ENCODE data around the gene ARRB1.
"Not testable (repeated sequence)": the region's sequence is repeated elsewhere in the genome, so short reads cannot be mapped to it uniquely, and the experiment has no call there.

Gene ARRB1

DNA sequence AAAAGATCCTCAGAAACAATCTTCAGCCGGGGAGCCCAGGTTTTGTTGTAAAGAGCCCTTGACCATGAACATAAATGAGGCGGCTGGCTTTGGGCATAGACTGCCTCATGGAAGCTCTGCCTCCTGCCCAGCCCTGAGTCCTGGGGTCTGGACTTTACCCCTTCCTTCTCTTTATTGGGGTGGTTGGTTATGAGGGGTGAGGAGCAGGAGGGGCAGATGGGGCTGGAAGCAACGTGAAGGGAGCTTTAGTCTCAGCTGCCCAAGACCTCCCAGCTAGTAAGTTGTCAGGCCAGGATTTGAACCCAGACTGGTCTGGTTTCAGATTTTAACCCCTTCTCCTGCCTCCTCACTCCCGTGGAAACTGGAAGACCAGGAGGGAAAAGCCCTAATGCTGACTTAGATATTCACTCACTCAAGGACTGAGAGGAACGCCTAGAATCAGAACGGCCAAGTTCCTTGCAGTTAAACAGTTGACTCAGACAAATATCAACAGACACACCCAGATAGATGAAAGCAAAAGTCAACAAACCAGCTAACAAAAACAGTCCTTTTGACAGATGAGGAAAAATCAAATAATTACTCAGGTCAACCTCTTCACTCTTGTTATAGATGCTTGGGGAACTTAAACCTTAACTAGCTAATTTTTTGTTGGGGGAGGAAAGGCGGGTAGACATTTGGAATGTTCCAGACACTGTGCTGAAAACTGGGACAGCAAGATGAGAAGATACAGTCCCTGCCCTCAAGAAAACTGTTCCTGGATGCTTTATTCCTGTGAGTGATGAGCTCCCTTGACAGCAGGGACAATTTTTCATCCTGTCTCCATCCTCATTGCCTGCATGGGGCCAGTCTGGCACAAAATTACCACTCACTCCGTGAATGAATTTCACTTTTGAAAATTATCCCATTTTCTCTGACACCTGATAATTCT lies 20.8 kb upstream of the ARRB1 start:
- no peak for DNase-seq (ENCODE audit: extremely low read depth in 1 of 2, low read depth in 1 of 2)

DNA sequence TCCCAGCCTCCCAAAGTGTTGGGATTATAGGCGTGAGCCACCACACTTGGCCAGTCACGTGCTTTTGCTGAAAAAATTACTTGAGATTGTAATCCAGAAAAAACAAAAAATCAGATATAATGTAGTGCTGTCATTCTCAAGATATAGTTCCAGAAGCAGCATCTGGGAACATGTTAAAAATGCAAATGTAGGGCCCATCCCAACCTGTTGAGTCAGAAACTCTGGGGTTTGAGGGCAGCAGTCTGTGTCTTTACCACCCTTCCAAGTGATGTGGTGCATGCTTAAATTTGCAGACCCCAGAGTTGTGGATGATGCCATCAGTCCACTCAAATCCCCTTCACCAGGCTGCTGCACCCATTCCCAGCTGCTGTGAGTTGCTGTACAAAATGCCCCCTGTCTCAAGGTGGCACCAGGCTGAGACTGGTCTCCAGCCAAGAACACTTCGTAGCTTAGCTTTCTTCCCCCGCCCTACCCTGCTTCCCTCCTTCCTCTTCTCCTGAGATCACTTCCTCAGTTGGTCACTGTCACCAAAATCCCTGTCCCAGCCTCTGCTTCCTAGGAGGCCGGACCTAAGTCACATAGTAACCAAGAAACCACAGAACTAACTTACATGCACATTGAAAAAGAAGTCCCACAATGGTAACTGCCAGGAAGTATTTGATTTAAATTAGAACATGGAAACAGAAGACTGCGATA lies 18.2 kb upstream of the ARRB1 start:
- no peak for DNase-seq (ENCODE audit: extremely low read depth in 1 of 2, low read depth in 1 of 2)

DNA sequence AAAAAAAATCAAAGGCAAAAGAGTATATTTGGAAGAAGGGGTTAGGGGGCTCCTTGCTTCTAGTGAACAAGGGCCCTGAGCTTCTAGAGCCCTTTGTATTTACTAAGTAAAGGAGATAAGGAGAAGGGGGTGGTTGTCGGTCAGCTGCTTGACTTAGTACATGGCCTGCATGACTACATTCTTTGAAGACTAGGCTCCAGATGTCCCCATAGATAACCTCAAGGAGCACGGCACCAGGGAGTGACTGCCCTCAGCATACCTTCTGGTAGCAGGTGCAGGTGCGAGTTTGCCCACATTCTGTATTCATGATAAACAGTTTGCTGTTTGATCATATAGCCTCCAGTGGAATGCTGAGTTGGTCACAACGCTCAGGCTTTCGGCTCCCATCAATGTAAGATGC lies 15.4 kb upstream of the ARRB1 start:
- DNase-seq (ENCODE audit: extremely low read depth in 1 of 2, low read depth in 1 of 2): not testable (repeated sequence)

GRCh38 chr11:75365711-75366181 lies 14.3 kb upstream of the ARRB1 start:
- no peak for DNase-seq (ENCODE audit: extremely low read depth in 1 of 2, low read depth in 1 of 2)

DNA sequence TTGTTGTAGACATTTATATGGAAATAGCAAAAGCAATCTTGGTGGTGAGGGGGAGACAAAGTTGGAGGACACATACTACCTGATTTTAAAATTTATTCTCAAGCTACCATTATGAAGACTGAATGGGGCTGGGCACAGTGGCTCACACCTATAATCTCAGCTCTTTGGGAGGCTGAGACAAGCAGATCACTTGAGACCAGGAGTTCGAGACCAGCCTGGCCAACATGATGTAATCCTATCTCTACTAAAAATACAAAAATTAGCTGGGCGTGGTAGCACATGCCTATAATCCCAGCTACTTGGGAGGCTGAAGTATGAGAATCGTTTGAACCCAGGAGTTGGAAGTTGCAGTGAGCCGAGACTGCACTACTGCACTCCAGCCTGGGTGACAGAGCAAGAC lies 10.8 kb upstream of the ARRB1 start:
- DNase-seq (ENCODE audit: extremely low read depth in 1 of 2, low read depth in 1 of 2): not testable (repeated sequence)

GRCh38 chr11:75356613-75357012 lies 5.2 kb upstream of the ARRB1 start:
- DNase-seq (ENCODE audit: extremely low read depth in 1 of 2, low read depth in 1 of 2): no peak

- no peak for DNase-seq (ENCODE audit: extremely low read depth in 1 of 2, low read depth in 1 of 2)
Measured at GRCh38 chr11:75355051-75355450, 3.6 kb upstream of the ARRB1 start.

- DNase-seq (ENCODE audit: extremely low read depth in 1 of 2, low read depth in 1 of 2): no peak
Measured at GRCh38 chr11:75352588-75353206, 1.2 kb upstream of the ARRB1 start.

DNA sequence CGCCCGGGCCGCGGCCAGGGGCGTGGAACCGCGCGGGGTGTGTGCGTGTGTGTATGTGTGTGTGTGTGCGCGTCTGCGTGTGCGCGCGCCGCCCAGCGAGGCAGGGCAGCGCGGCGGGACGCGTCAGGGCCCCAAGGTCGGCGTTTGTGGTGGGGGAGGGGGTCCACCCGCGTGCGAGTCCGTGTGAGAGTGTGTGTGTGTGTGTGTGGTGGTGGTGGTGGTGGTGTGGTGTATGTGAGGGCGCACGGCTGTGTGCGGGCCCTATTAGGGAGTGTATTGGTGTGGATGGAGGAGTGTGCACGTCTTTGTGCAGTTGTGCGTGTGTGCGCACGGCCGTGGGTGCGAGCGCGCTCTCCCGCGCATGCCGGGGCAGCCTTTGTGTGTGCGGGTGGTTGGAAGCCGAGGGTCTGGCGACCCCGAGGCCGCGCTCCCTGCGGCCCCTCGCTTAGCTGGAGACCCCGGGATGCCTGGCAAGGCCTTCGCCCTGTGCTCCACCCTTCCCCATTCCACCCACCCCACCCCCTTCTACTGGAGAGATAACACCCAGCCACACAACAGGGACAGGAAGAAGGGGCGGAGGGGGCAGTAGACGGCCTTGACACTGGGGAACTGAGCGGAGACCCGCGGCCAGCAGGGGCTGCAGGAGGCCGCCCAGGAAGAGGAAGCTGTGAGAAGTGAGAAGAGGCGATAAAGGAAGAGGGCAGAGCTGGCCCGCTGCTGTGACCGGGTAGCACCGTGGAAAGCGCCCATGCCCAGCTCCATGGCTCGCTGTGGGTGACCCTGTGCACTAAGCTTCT lies 528 bp upstream of the ARRB1 start:
- peak in 1 of 2 donors; percentile 35 for DNase-seq (ENCODE audit: extremely low read depth in 1 of 2, low read depth in 1 of 2)

- DNase-seq (ENCODE audit: extremely low read depth in 1 of 2, low read depth in 1 of 2): peak in 1 of 2 donors; percentile 21
Measured at GRCh38 chr11:75350743-75351540, 519 bp downstream of the ARRB1 start.

DNA sequence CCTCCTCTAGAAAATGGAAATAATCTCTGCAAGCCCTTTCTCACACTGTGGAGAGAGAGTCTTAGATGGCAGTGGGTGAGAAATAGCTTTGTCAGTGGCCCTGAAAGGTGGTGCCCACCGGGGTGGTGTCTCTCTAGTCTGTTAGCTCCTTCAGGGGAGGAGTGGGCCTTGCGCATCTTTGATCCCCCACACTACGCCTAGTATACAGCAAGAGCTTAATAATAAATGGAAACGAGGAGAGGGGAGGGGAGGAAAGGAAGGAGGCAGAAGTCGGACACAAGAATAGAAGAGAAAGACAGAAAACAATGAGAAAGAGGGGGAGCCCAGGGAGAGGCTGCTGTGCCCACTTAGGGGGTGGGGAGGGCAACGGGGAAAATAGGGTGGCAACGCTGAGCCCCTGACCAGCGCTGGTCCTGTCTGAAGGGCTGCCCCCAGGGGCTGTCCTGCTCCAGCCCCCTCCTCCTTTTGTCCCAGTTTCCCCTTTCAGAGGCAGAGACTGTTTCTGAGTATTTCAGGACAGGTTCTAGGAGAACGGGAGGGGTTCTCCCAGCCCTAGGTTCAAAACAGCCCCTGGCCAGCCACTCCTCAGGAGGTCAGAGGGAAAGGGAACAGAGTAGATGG lies 1.2 kb downstream of the ARRB1 start:
- no peak for DNase-seq (ENCODE audit: extremely low read depth in 1 of 2, low read depth in 1 of 2)

DNA sequence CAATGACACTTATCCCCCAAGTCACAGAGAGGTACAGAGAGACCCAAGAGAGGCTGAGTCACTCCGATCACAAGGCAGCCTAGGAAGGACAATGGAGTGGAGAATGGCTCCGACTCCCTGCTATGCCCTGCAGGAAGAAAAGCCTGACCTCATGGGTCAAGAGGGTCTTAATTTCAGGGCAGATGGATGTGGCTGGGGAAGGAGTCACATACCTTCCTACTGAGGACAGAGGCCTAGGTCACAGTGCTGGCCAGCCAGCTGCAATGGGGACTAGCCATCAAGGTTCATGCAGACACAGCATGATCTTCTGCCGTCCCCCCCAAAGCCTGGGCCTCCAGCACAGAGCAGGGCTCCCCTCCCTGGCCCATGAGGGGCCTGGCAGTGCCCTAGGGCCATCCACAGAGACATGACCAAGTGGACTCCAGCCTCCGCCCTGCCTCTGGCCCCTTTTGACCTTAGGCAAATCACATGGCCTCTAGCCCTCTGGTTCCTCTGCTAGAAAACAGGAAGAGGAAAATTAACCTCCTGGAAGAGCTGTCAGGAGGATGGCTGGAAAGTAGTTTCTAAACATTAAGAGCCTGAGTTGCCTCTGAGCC lies 1.8 kb downstream of the ARRB1 start:
- no peak for DNase-seq (ENCODE audit: extremely low read depth in 1 of 2, low read depth in 1 of 2)

- DNase-seq (ENCODE audit: extremely low read depth in 1 of 2, low read depth in 1 of 2): no peak
Measured at GRCh38 chr11:75347781-75348566, 3.5 kb downstream of the ARRB1 start.

- no peak for DNase-seq (ENCODE audit: extremely low read depth in 1 of 2, low read depth in 1 of 2)
Measured at GRCh38 chr11:75346912-75347647, 4.4 kb downstream of the ARRB1 start.

DNA sequence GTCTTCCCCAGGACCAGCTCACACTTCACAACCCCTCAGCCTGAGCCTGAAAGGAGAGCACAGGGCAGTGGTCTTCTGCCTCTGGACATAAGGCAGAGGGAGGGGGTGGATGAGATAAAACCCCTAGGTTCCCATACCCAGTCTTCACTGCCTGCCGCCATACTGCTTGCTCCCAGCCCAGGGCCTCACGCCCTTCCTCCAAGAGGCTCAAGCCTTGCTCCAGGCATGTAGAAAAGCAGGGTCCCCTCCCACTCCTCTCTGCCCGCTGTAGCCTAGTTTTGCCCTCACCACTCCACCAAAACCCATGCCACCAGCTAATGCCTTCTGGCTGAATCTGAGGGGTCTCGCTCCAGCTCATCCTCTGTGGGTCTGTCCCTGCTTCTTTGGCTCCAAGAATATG lies 5.2 kb downstream of the ARRB1 start:
- DNase-seq (ENCODE audit: extremely low read depth in 1 of 2, low read depth in 1 of 2): no peak

DNA sequence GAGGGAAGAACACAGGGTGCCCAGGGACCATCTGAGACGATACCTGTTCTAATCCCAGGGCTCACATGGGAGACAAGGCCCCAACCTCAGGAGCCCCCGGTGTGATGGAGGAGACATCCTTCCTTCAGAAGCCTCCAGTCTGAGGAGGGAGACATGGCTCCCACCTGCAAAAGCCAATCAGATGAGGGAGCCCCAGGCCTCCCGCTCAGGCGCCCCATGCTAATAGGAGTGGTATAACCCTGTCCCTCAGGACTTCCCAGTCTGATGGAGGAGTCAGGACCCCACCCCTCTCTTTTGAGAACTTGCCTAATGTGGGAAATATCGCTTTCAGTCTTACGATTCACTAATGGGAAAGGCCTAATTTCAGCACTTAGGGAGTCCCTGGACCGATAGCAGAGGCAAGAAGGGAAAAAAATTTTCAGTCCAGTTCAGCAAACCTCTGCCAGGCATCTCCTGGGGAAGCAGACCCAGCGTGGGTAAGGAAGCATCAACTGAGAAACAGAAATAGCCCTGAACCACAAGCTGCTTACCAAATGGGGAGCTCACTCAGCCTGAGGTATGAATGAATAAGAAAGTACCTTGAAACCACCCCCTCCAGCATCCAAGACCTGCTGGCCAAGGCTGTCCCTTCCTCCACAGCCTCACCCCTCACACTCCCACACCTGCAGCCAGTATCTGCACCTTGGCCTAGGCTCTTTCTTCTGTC lies 5.9 kb downstream of the ARRB1 start:
- DNase-seq (ENCODE audit: extremely low read depth in 1 of 2, low read depth in 1 of 2): no peak

All from activated CD8-positive, alpha-beta memory T cell treated with anti-CD3 and anti-CD28 coated beads for 1 hour (primary cell).